HG02981 (cell line): ENCODE results near the gene KRTAP15-1.
A peak's percentile ranks its signal among the peaks of the same experiment; 100 is the strongest.

Source experiments
- ATAC-seq: cut with Tn5 transposase; IDR thresholded peaks from one replicate; pipeline ENCODE4 v1.9.1; 2021; ENCODE audit warnings: mild to moderate bottlenecking, moderate library complexity; ENCODE audit not compliant: unreplicated experiment

The KRTAP15-1 gene

GRCh38 chr21:30439975-30440374, at the start of gene KRTAP15-1:
Gene KRTAP15-1, plus strand, starts transcription at chr21:30440275. Its CDS starts 53 bp downstream, at chr21:30440328.
- no peak for ATAC-seq

- ATAC-seq: no peak
Measured at GRCh38 chr21:30391492-30392025, 48.5 kb upstream of the KRTAP15-1 start.

GRCh38 chr21:30395731-30396130, 44.3 kb upstream of the KRTAP15-1 start, which contains the start of gene KRTAP13-1:
Gene KRTAP13-1, plus strand, starts transcription at chr21:30396031. Its CDS starts 56 bp downstream, at chr21:30396087.
- ATAC-seq: no peak

GRCh38 chr21:30408782-30409494, 31.1 kb upstream of the KRTAP15-1 start:
- ATAC-seq: no peak

GRCh38 chr21:30415993-30416392, 24.1 kb upstream of the KRTAP15-1 start:
- no peak for ATAC-seq

GRCh38 chr21:30425826-30426225, 14.2 kb upstream of the KRTAP15-1 start, which contains the start of gene KRTAP13-3:
Gene KRTAP13-3, minus strand, starts transcription at chr21:30425926. Its CDS starts 14 bp downstream, at chr21:30425912.
- no peak for ATAC-seq

GRCh38 chr21:30426731-30427130, 13.3 kb upstream of the KRTAP15-1 start:
- no peak for ATAC-seq

- ATAC-seq: no peak
Measured at GRCh38 chr21:30430170-30430655, 9.9 kb upstream of the KRTAP15-1 start, which contains the start of gene KRTAP13-4. Gene KRTAP13-4, plus strand, starts transcription at chr21:30430220. Its CDS starts 56 bp downstream, at chr21:30430276.

GRCh38 chr21:30434033-30434631, 5.9 kb upstream of the KRTAP15-1 start:
- peak; percentile 71 for ATAC-seq

- ATAC-seq: no peak
Measured at GRCh38 chr21:30437010-30437565, 3.0 kb upstream of the KRTAP15-1 start.

GRCh38 chr21:30443226-30443625, 3.2 kb downstream of the KRTAP15-1 start:
- ATAC-seq: no peak

- ATAC-seq: no peak
Measured at GRCh38 chr21:30444204-30444603, 4.1 kb downstream of the KRTAP15-1 start.

- ATAC-seq: no peak
Measured at GRCh38 chr21:30447056-30447455, 7.0 kb downstream of the KRTAP15-1 start.

- no peak for ATAC-seq
Measured at GRCh38 chr21:30448514-30448913, 8.4 kb downstream of the KRTAP15-1 start.

- no peak for ATAC-seq
Measured at GRCh38 chr21:30463713-30464112, 23.6 kb downstream of the KRTAP15-1 start.

GRCh38 chr21:30468900-30469714, 29.0 kb downstream of the KRTAP15-1 start:
- no peak for ATAC-seq

- ATAC-seq: no peak
Measured at GRCh38 chr21:30478004-30478403, 37.9 kb downstream of the KRTAP15-1 start.

- ATAC-seq: no peak
Measured at GRCh38 chr21:30479259-30479658, 39.2 kb downstream of the KRTAP15-1 start.

- ATAC-seq: no peak
Measured at GRCh38 chr21:30480145-30480544, 40.1 kb downstream of the KRTAP15-1 start, which contains the start of gene KRTAP19-1. Gene KRTAP19-1, minus strand, starts transcription at chr21:30480367. Its CDS starts 50 bp downstream, at chr21:30480317.

GRCh38 chr21:30482130-30482529, 42.1 kb downstream of the KRTAP15-1 start:
- no peak for ATAC-seq
